Stimulated activated CD8-positive, alpha-beta memory T cell treated with anti-CD3 and anti-CD28 coated beads, Interleukin-4, amount 100 ng/mL, for 1 hour (primary cell): ENCODE results near the gene HEMGN.

Experiments
- DNase-seq, 2 donors: peaks; one replicate each; pipeline ENCODE4 v3.0.0-alpha.2; 2020; ENCODE audit warnings: low read depth in 2 of 2, low spot score in 1 of 2

Gene HEMGN

GRCh38 chr9:97900738-97901565 is 37.0 kb downstream of the HEMGN start:
- no peak for DNase-seq

GRCh38 chr9:97900103-97900737 is 37.8 kb downstream of the HEMGN start:
- DNase-seq, result no peak

- no peak for DNase-seq
These were observed 42.2 kb downstream of the HEMGN start for GRCh38 chr9:97895695-97896332.

- no peak for DNase-seq
These were observed 42.8 kb downstream of the HEMGN start for GRCh38 chr9:97895211-97895610.

GRCh38 chr9:97892421-97892820 is 45.6 kb downstream of the HEMGN start:
- DNase-seq, result no peak

GRCh38 chr9:97891736-97892135 is 46.2 kb downstream of the HEMGN start:
- no peak for DNase-seq

- DNase-seq, result peak; percentile 20 to 40
These were observed 47.8 kb downstream of the HEMGN start for GRCh38 chr9:97889941-97890887.

GRCh38 chr9:97880336-97880735 is 57.6 kb downstream of the HEMGN start:
- DNase-seq, result no peak
